SK-N-SH (cell line): ENCODE measurements around the gene TEKT5. TPM values are rescaled to one million over a fixed set of nuclear protein-coding genes. Genes with fewer than 3 reads are reported as not detected.

Experiments used
- CTCF ChIA-PET: fragments of 300-600, 350-600 bp; formaldehyde crosslinking; extraction: SDS; loops from one replicate; lab custom pipeline; 2021; lab: Yijun Ruan, JAX
- POLR2A ChIA-PET: fragments of 350-600 bp; sonication (Branson Sonifier 250); formaldehyde crosslinking; extraction: SDS; loops from one replicate; lab custom pipeline; 2020; ENCODE audit warnings: antibody characterized with exemption, inconsistent platforms; lab: Yijun Ruan, JAX
- DNase-seq: peaks from one replicate; pipeline ENCODE4 v3.0.0; 2012
- H2AFZ ChIP-seq: fragments of 200-600 bp; sonication (generic); 2 replicates; pipeline ENCODE4 v1.8.1; 2016; ENCODE audit warnings: antibody characterized with exemption, mild to moderate bottlenecking, low read depth
- H3F3A ChIP-seq: fragments of 200-600 bp; sonication (generic); replicated peaks from 2 replicates; pipeline ENCODE3; 2016; ENCODE audit warnings: antibody characterized with exemption, mild to moderate bottlenecking; ENCODE audit not compliant: insufficient read depth
- H3K27ac ChIP-seq, 2 experiments: fragments of 200-500 bp in 1 of 2; fragments of 200-600 bp in 1 of 2; sonication (Bioruptor generic) in 1 of 2; sonication (generic), shearing (Covaris generic) in 1 of 2; 2 replicates each; pipeline versions ENCODE4 v1.5.1 to v1.6.1; 2014 to 2016; ENCODE audit warnings: low read depth in 2 of 2, inconsistent platforms in 1 of 2, low read length in 1 of 2, mild to moderate bottlenecking in 1 of 2, mixed read lengths in 1 of 2
- H3K27me3 ChIP-seq: fragments of 200-600 bp; sonication (generic), shearing (Covaris generic); 2 replicates; pipeline ENCODE4 v1.6.1; 2016; ENCODE audit warnings: mixed run types; ENCODE audit not compliant: insufficient read depth
- H3K36me3 ChIP-seq, 2 experiments: fragments of 200-500 bp in 1 of 2; fragments of 200-600 bp in 1 of 2; sonication (Bioruptor generic) in 1 of 2; sonication (generic) in 1 of 2; replicated peaks in 1 of 2; 2 replicates each; pipeline versions ENCODE3 to v1.5.1; 2014 to 2016; ENCODE audit warnings: low read length in 1 of 2, mild to moderate bottlenecking in 1 of 2; ENCODE audit not compliant: insufficient read depth in 2 of 2, control insufficient read depth in 1 of 2
- H3K4me1 ChIP-seq, 2 experiments: fragments of 200-500 bp in 1 of 2; fragments of 200-600 bp in 1 of 2; sonication (Bioruptor generic) in 1 of 2; sonication (generic), shearing (Covaris generic) in 1 of 2; 2 replicates each; pipeline versions ENCODE4 v1.5.1 to v1.6.1; 2014 to 2016; ENCODE audit warnings: low read depth in 1 of 2, low read length in 1 of 2, mixed run types in 1 of 2; ENCODE audit not compliant: insufficient read depth in 2 of 2, control insufficient read depth in 1 of 2
- H3K4me2 ChIP-seq: fragments of 200-600 bp; sonication (generic), shearing (Covaris generic); 2 replicates; pipeline ENCODE4 v1.6.1; 2017; ENCODE audit warnings: mixed run types
- H3K4me3 ChIP-seq, 2 experiments: fragments of 200-500 bp in 1 of 2; fragments of 200-600 bp in 1 of 2; sonication (Bioruptor generic) in 1 of 2; sonication (generic), shearing (Covaris generic) in 1 of 2; 2 replicates each; pipeline versions ENCODE4 v1.5.1 to v1.8.1; 2014 to 2016; ENCODE audit warnings: low read depth in 2 of 2, inconsistent platforms in 1 of 2, low read length in 1 of 2, mild to moderate bottlenecking in 1 of 2, mixed read lengths in 1 of 2, moderate library complexity in 1 of 2
- H3K79me2 ChIP-seq: fragments of 200-600 bp; sonication (generic); 2 replicates; pipeline ENCODE4 v1.8.1; 2017; ENCODE audit warnings: mild to moderate bottlenecking; ENCODE audit not compliant: insufficient read depth
- H3K9ac ChIP-seq: fragments of 200-600 bp; sonication (generic); 2 replicates; pipeline ENCODE4 v1.6.1; 2017; ENCODE audit warnings: mixed run types
- H3K9me2 ChIP-seq: fragments of 200-600 bp; sonication (generic); 2 replicates; pipeline ENCODE4 v1.6.1; 2017; ENCODE audit warnings: mixed run types
- H3K9me3 ChIP-seq: fragments of 200-600 bp; sonication (generic); 2 replicates; pipeline ENCODE4 v1.6.1; 2017; ENCODE audit warnings: mixed run types, mild to moderate bottlenecking, moderate library complexity
- H4K20me1 ChIP-seq: fragments of 200-600 bp; sonication (generic); 2 replicates; pipeline ENCODE4 v1.6.1; 2017; ENCODE audit warnings: mild to moderate bottlenecking, mixed run types; ENCODE audit not compliant: insufficient read depth
- CTCF ChIP-seq: fragments of 200-600 bp; sonication (generic); IDR thresholded peaks from 2 replicates; pipeline ENCODE4 v1.6.1; 2017; ENCODE audit warnings: antibody characterized with exemption, mild to moderate bottlenecking, moderate library complexity
- ELF1 ChIP-seq: IDR thresholded peaks from 2 replicates; pipeline ENCODE4 v1.4.0; 2012
- FOSL2 ChIP-seq: IDR thresholded peaks from 2 replicates; pipeline ENCODE4 v1.4.0; 2012; ENCODE audit warnings: low read depth, mild to moderate bottlenecking, moderate library complexity, borderline replicate concordance
- FOXM1 ChIP-seq: IDR thresholded peaks from 2 replicates; pipeline ENCODE4 v1.4.0; 2012; ENCODE audit warnings: low read depth, mild to moderate bottlenecking
- MXI1 ChIP-seq: IDR thresholded peaks from 2 replicates; pipeline ENCODE4 v1.6.1; 2012; ENCODE audit warnings: mild to moderate bottlenecking, low read depth, low read length, improper control_type of control experiment
- NFIC ChIP-seq: IDR thresholded peaks from 2 replicates; pipeline ENCODE4 v1.4.0; 2012; ENCODE audit warnings: borderline replicate concordance
- PBX3 ChIP-seq: IDR thresholded peaks from 2 replicates; pipeline ENCODE4; 2012
- POLR2AphosphoS5 ChIP-seq: IDR thresholded peaks from 2 replicates; pipeline ENCODE4 v1.6.1; 2012; ENCODE audit warnings: low read depth, low read length
- RAD21 ChIP-seq: IDR thresholded peaks from 2 replicates; pipeline ENCODE4 v1.6.1; 2012; ENCODE audit warnings: mild to moderate bottlenecking, low read length
- RXRA ChIP-seq: IDR thresholded peaks from 2 replicates; pipeline ENCODE4 v1.4.0; 2012; ENCODE audit warnings: low read depth, mild to moderate bottlenecking, borderline replicate concordance
- SIN3A ChIP-seq: IDR thresholded peaks from 2 replicates; pipeline ENCODE4 v1.6.1; 2012; ENCODE audit warnings: low read depth, mild to moderate bottlenecking, low read length, moderate library complexity, borderline replicate concordance
- TCF12 ChIP-seq: IDR thresholded peaks from 2 replicates; pipeline ENCODE4 v1.4.0; 2012
- WGBS: methylation state at CpG from one replicate; pipeline ENCODE4 v1.1.6; 2017; ENCODE audit warnings: low lambda C conversion rate; 5-methylcytosine and 5-hydroxymethylcytosine counted together
- polyA plus RNA-seq, 3 experiments: library from polyadenylated mRNA; depleted of rRNA; stranded (reverse); fragments of >200 nt; gene quantifications; 2 replicates each; pipeline ENCODE4 v1.2.3, GENCODE V29; 2012
- TF ChIP-seq, protein P1 (sequence below): fragments of 150-350 bp; IDR thresholded peaks from 2 replicates; pipeline ENCODE4 v1.6.1; 2017; ENCODE audit warnings: antibody characterized with exemption, low read length, low read depth, borderline replicate concordance
- TF ChIP-seq, protein P2 (sequence below): IDR thresholded peaks from 2 replicates; pipeline ENCODE4 v1.4.0; 2012; ENCODE audit warnings: low read depth, borderline replicate concordance

The TEKT5 gene
- polyA plus RNA-seq, 1 of the 3 experiments (the other 2 are of a cell fraction), result not detected

DNA sequence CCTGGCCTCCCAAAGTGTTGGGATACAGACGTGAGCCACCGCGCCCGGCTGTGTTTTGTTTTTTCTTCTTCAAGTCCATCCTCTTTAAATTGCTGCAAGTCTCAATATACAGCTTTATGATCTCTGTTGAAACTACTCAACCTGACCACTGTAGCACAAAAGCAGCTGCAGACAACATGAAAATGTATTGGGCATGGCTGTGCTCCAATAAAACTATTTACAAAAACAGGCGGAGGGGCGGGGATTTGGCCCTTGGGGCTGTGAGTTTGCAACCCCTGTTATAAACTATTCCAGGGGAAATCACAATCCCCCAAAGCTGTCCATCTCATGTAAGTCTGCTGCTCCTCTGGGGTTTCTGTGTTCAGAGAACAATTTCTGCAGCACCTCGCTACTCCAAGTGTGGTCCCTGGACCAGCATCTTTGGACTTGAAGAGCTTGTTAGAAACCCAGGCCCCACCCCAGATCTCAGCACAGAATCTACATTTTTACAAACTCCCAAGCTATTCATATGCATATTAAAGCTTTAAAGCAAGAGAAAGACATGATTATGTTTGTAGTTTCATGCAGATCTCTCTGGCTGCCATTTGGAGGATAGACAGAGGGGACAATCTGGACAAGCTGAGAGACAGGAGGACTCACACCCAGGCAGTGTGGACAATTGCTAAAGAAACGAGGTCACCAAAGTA lies 33.6 kb downstream of the TEKT5 start (continued):
- TF ChIP-seq, protein P1, sequence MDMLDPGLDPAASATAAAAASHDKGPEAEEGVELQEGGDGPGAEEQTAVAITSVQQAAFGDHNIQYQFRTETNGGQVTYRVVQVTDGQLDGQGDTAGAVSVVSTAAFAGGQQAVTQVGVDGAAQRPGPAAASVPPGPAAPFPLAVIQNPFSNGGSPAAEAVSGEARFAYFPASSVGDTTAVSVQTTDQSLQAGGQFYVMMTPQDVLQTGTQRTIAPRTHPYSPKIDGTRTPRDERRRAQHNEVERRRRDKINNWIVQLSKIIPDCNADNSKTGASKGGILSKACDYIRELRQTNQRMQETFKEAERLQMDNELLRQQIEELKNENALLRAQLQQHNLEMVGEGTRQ, result no peak
- TF ChIP-seq RXRA, result no peak
- no peak for TF ChIP-seq MXI1
- TF ChIP-seq RAD21, result no peak
- TF ChIP-seq CTCF, result no peak
- TF ChIP-seq POLR2AphosphoS5, result no peak
- TF ChIP-seq FOXM1, result no peak
- TF ChIP-seq ELF1, result no peak

DNA sequence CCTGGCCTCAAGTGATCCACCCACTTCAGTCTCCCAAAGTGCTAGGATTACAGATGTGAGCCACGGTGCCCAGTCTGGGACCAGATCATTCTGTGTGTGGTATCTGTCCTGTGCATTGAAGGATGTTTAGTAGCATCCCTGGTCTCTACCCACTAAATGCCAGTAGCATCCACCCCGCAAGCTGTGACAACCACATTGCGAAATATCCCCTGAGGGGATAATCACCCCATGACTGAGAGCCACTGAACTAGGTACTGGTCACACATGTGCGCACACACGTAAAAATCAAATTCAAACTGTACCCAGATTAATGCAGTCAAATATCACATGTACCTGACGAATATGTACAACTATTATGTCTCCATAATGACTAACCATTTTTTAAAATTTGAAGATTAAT lies 35.8 kb downstream of the TEKT5 start:
- Histone ChIP-seq H3K4me2 (no peak overlapping the region), H4K20me1 (no peaks in the 10 kb centered on the region), H3K9me3 (no peaks in the 10 kb centered on the region), H2AFZ (no peak overlapping the region), H3K27ac (no peak overlapping the region), H3K36me3 (no peaks in the 10 kb centered on the region), H3K4me1 (no peaks in the 10 kb centered on the region), H3K27me3 (no peaks in the 10 kb centered on the region), H3K79me2 (no peaks in the 10 kb centered on the region), H3K9me2 (no peaks in the 10 kb centered on the region), H3K9ac (no peak overlapping the region), H3K4me3 (no peak overlapping the region), H3F3A (no peaks in the 10 kb centered on the region)
- DNase-seq, result no peak
- 72% methylated on average over 6 of the region's 6 CpGs for WGBS
- ChIA-PET POLR2A (no interaction called here), CTCF (no interaction called here)
- TF ChIP-seq SIN3A (no peak), NFIC (no peak), FOSL2 (no peak), TCF12 (no peak), ELF1 (no peak), PBX3 (no peak)
- TF ChIP-seq, protein P2, sequence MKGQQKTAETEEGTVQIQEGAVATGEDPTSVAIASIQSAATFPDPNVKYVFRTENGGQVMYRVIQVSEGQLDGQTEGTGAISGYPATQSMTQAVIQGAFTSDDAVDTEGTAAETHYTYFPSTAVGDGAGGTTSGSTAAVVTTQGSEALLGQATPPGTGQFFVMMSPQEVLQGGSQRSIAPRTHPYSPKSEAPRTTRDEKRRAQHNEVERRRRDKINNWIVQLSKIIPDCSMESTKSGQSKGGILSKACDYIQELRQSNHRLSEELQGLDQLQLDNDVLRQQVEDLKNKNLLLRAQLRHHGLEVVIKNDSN, result no peak
